ENCODE measurements around the gene LINGO1. TPM values are rescaled to one million over a fixed set of nuclear protein-coding genes. Genes with fewer than 3 reads are reported as not detected.

The LINGO1 gene
- polyA plus RNA-seq, 1 of the 3 experiments (the other 2 are of a cell fraction) = 0.56 TPM

DNA sequence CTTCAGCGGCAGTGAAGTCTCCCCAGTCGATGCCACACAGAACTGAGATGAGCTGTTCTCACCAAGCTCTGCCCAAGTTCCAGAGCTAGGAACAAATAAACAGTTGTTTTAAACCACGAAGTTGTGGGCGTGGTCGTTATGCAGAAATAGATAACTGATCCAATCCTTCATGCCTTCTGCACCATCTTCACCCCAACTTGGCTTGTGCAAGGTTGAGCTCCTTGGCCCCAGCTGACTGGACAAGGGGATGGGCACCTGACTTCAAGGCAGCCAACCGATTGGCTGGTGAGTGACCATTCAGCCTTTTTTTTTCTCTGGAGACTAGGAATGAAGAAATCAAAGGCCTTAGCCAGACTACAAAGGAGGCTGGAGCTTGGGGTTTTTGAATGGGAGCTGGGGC is 23.9 kb downstream of the LINGO1 start:
- Histone ChIP-seq H3K4me1 (ENCODE audit: control insufficient read depth in 1 of 2, insufficient read depth in 2 of 2, low read depth in 1 of 2, low read length in 1 of 2) (peaks cover 11 to 48% of the 10 kb centered on the region in 2 experiments; a peak in 2 of 4 replicates), H3F3A (replicated peaks; ENCODE audit: insufficient read depth) (peaks cover 1% of the 10 kb centered on the region), H4K20me1 (ENCODE audit: insufficient read depth) (no peaks in the 10 kb centered on the region), H3K79me2 (ENCODE audit: insufficient read depth) (no peaks in the 10 kb centered on the region), H3K9ac (no peak overlapping the region), H3K9me3 (no peaks in the 10 kb centered on the region), H3K27me3 (ENCODE audit: insufficient read depth) (no peaks in the 10 kb centered on the region), H2AFZ (ENCODE audit: low read depth) (no peak overlapping the region), H3K4me3 (ENCODE audit: low read depth in 2 of 2, low read length in 1 of 2) (no peak overlapping the region), H3K4me2 (no peak overlapping the region), H3K27ac (ENCODE audit: low read depth in 2 of 2, low read length in 1 of 2) (no peak overlapping the region; a peak in 1 of 4 replicates), H3K36me3 (replicated peaks in 1 of 2; ENCODE audit: control insufficient read depth in 1 of 2, insufficient read depth in 2 of 2, low read length in 1 of 2) (no peaks in the 10 kb centered on the region), H3K9me2 (no peaks in the 10 kb centered on the region)
- CTCF ChIA-PET = interaction anchor here (0.9 to 9.5 kb wide), 7 partner anchors 9 to 213 kb away, joined by 3 to 99 read pairs (median 4); partner anchors contain the start of gene LINGO1
- POLR2A ChIA-PET = no interaction called here
- 88% methylated on average over 6 of the region's 6 CpGs for WGBS (ENCODE audit: low lambda C conversion rate)
- TF ChIP-seq RXRA (IDR thresholded peaks at IDR 0.05; ENCODE audit: borderline replicate concordance, low read depth) (no peak), RAD21 (IDR thresholded peaks at IDR 0.05; ENCODE audit: low read length) (no peak), FOXJ3 (CRISPR knock-in tag; IDR thresholded peaks at IDR 0.05) (no peak), CTCF (IDR thresholded peaks at IDR 0.05) (no peak), REST (IDR thresholded peaks at IDR 0.05; ENCODE audit: low read depth, low read length) (no peak), FOXM1 (IDR thresholded peaks at IDR 0.05; ENCODE audit: low read depth) (no peak), USF2 (IDR thresholded peaks at IDR 0.05; ENCODE audit: borderline replicate concordance, low read depth, low read length) (no peak), NFIC (IDR thresholded peaks at IDR 0.05; ENCODE audit: borderline replicate concordance) (no peak), RFX5 (IDR thresholded peaks at IDR 0.05; ENCODE audit: low read length) (no peak), JUND (IDR thresholded peaks at IDR 0.05) (no peak), TCF12 (IDR thresholded peaks at IDR 0.05) (no peak), FOSL2 (IDR thresholded peaks at IDR 0.05; ENCODE audit: borderline replicate concordance, low read depth) (no peak), CHD2 (IDR thresholded peaks at IDR 0.05; ENCODE audit: low read length, partially characterized antibody) (no peak), MEF2A (IDR thresholded peaks at IDR 0.05; ENCODE audit: borderline replicate concordance, low read depth) (no peak), NRF1 (IDR thresholded peaks at IDR 0.05; ENCODE audit: low read depth, low read length) (no peak)
- TF ChIP-seq, protein P1, sequence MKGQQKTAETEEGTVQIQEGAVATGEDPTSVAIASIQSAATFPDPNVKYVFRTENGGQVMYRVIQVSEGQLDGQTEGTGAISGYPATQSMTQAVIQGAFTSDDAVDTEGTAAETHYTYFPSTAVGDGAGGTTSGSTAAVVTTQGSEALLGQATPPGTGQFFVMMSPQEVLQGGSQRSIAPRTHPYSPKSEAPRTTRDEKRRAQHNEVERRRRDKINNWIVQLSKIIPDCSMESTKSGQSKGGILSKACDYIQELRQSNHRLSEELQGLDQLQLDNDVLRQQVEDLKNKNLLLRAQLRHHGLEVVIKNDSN (IDR thresholded peaks at IDR 0.05; ENCODE audit: borderline replicate concordance, low read depth) = no peak; the same call in 1 of the 2 replicates
- TF ChIP-seq, protein P2, sequence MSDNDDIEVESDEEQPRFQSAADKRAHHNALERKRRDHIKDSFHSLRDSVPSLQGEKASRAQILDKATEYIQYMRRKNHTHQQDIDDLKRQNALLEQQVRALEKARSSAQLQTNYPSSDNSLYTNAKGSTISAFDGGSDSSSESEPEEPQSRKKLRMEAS (IDR thresholded peaks at IDR 0.05; ENCODE audit: low read depth) = no peak
- no peak for DNase-seq

Measured in SK-N-SH (cell line).